Measurements from ENCODE around the gene PDZD2. TPM values are rescaled to one million over a fixed set of nuclear protein-coding genes. Genes with fewer than 3 reads are reported as not detected.

PDZD2 gene
- total RNA-seq, 1 experiment from 2014 or later = not detected

DNA sequence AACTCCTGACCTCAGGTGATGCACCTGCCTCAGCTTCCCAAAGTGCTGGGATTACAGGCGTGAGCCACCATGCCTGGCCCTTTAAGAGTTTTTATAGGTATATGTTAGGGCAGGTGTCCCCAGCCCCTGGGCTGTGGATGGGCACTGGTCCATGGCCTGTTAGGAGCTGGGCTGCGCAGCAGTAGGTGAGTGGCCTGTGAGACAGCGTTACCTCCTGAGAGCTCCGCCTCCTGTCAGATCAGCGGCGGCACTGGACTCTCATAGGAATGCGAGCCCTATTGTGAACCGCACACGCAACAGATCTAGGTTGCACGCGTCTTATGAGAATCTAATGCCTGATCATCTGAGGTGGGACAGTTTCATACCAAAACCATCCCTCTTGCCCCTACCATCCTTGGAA lies 361.8 kb downstream of the PDZD2 start:
- BruUV-seq (replicated peaks) = no TSS peak
- no peak overlapping the region for H2AFZ ChIP-seq

DNA sequence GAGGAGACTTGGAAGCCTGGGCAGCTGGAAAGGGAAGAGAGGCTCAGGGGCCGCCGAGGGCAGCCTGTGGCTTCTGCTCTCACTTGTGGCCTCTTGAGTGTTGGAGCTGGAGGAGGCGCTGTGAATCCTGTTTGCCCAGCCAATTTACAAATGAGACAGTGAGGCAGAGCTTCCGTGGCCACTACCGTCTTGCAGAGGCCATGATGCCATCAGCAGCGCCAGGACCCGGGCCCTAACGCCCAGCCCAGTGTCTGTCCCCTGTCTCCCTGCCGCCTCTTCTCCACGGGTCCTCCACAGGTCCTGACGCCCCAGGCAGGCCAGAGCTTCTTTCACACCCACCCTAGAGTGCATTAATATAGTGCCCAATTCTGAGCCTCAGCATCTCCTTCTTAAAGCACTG lies 362.4 kb downstream of the PDZD2 start:
- TF ChIP-seq EZH2 (IDR thresholded peaks at IDR 0.05; ENCODE audit: low read depth) = no peak
- TF ChIP-seq, protein P1, sequence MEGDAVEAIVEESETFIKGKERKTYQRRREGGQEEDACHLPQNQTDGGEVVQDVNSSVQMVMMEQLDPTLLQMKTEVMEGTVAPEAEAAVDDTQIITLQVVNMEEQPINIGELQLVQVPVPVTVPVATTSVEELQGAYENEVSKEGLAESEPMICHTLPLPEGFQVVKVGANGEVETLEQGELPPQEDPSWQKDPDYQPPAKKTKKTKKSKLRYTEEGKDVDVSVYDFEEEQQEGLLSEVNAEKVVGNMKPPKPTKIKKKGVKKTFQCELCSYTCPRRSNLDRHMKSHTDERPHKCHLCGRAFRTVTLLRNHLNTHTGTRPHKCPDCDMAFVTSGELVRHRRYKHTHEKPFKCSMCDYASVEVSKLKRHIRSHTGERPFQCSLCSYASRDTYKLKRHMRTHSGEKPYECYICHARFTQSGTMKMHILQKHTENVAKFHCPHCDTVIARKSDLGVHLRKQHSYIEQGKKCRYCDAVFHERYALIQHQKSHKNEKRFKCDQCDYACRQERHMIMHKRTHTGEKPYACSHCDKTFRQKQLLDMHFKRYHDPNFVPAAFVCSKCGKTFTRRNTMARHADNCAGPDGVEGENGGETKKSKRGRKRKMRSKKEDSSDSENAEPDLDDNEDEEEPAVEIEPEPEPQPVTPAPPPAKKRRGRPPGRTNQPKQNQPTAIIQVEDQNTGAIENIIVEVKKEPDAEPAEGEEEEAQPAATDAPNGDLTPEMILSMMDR (conservative IDR thresholded peaks at IDR 0.05) = no peak

More for the DNA sequence above, 361.8 kb downstream of the PDZD2 start:
- TF ChIP-seq, protein P1 (conservative IDR thresholded peaks at IDR 0.05) = no peak
- no peak for TF ChIP-seq EZH2 (IDR thresholded peaks at IDR 0.05; ENCODE audit: low read depth)
- H3K27ac ChIP-seq = no peak overlapping the region
- no peak overlapping the region for H3K4me3 ChIP-seq
- ChIA-PET CTCF (interaction anchor here (0.6 kb wide), 1 partner anchor 394 kb away, joined by 6 read pairs; no protein-coding TSS in a partner anchor), POLR2A (ENCODE audit: unreplicated experiment) (no interaction called here)
- intact Hi-C loops (cut with micrococcal nuclease; ENCODE audit: unreplicated experiment) = no loop called here
- no peaks in the 10 kb centered on the region for H3K9me3 ChIP-seq (ENCODE audit: insufficient read depth, low read depth)
- no peaks in the 10 kb centered on the region for H3K79me2 ChIP-seq (ENCODE audit: low read depth)
- H3K36me3 ChIP-seq (ENCODE audit: low read depth) = no peaks in the 10 kb centered on the region
- H3F3A ChIP-seq (ENCODE audit: insufficient read depth, low read depth) = no peaks in the 10 kb centered on the region
- peaks cover 60% of the 10 kb centered on the region for H3K27me3 ChIP-seq (ENCODE audit: insufficient read depth, low read depth)
- H4K20me1 ChIP-seq (ENCODE audit: insufficient read depth) = no peaks in the 10 kb centered on the region
- H3K4me1 ChIP-seq (replicated peaks; ENCODE audit: insufficient read depth) = no peaks in the 10 kb centered on the region
- H3K9me2 ChIP-seq (ENCODE audit: insufficient read depth) = no peaks in the 10 kb centered on the region
- no peak for DNase-seq
- no peak overlapping the region for H3K4me2 ChIP-seq

DNA sequence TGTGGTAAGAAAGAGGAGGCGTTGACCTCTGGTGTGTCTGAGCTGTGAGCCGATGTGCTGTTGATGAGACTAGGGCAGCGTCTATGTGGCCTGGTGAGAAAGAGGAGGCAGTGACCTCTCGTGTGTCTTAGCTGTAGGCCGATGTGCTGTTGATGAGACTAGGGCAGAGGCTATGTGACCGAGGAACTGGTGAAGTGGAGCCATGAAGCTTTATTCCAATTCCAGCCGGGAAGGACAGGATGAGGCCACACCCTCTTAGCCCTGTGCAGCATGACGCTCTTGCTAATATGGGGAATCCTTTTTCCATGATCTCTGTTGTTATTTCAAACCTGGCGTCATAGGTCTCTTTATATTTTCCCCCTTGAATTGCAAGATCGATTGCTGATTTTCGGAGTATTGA lies 362.8 kb downstream of the PDZD2 start:
- no peaks in the 10 kb centered on the region for H3K4me1 ChIP-seq (replicated peaks; ENCODE audit: insufficient read depth)
- POLR2A ChIA-PET (ENCODE audit: unreplicated experiment) = no interaction called here
- H3K9me2 ChIP-seq (ENCODE audit: insufficient read depth) = no peaks in the 10 kb centered on the region
- BruUV-seq (replicated peaks) = no TSS peak
- H3F3A ChIP-seq (ENCODE audit: insufficient read depth, low read depth) = no peaks in the 10 kb centered on the region
- DNase-seq = no peak
- H2AFZ ChIP-seq = no peak overlapping the region
- intact Hi-C loops (cut with micrococcal nuclease; ENCODE audit: unreplicated experiment) = no loop called here
- no peaks in the 10 kb centered on the region for H4K20me1 ChIP-seq (ENCODE audit: insufficient read depth)
- no peaks in the 10 kb centered on the region for H3K9me3 ChIP-seq (ENCODE audit: insufficient read depth, low read depth)
- no peak overlapping the region for H3K4me3 ChIP-seq
- TF ChIP-seq, protein P1 (conservative IDR thresholded peaks at IDR 0.05) = no peak
- no peak for TF ChIP-seq EZH2 (IDR thresholded peaks at IDR 0.05; ENCODE audit: low read depth)
- CTCF ChIA-PET = no interaction called here
- no peaks in the 10 kb centered on the region for H3K79me2 ChIP-seq (ENCODE audit: low read depth)
- no peak overlapping the region for H3K27ac ChIP-seq
- peaks cover 50% of the 10 kb centered on the region for H3K27me3 ChIP-seq (ENCODE audit: insufficient read depth, low read depth)
- H3K36me3 ChIP-seq (ENCODE audit: low read depth) = no peaks in the 10 kb centered on the region
- H3K4me2 ChIP-seq = no peak overlapping the region

More for the DNA sequence above, 362.4 kb downstream of the PDZD2 start:
- Histone ChIP-seq H3K4me3 (no peak overlapping the region), H3K4me1 (replicated peaks; ENCODE audit: insufficient read depth) (no peaks in the 10 kb centered on the region), H3K27me3 (ENCODE audit: insufficient read depth, low read depth) (peaks cover 54% of the 10 kb centered on the region), H3K9me3 (ENCODE audit: insufficient read depth, low read depth) (no peaks in the 10 kb centered on the region), H4K20me1 (ENCODE audit: insufficient read depth) (no peaks in the 10 kb centered on the region), H3K9me2 (ENCODE audit: insufficient read depth) (no peaks in the 10 kb centered on the region), H3F3A (ENCODE audit: insufficient read depth, low read depth) (no peaks in the 10 kb centered on the region), H2AFZ (no peak overlapping the region), H3K79me2 (ENCODE audit: low read depth) (no peaks in the 10 kb centered on the region), H3K27ac (no peak overlapping the region), H3K4me2 (no peak overlapping the region), H3K36me3 (ENCODE audit: low read depth) (no peaks in the 10 kb centered on the region)
- no peak for DNase-seq
- intact Hi-C loops (cut with micrococcal nuclease; ENCODE audit: unreplicated experiment) = no loop called here
- no TSS peak for BruUV-seq (replicated peaks)
- POLR2A ChIA-PET (ENCODE audit: unreplicated experiment) = no interaction called here
- CTCF ChIA-PET = no interaction called here

Data from PC-9 (cell line).